Uterus (tissue), 4 donors: Measurements from ENCODE around the gene KLHDC10. TPM values are rescaled to one million over a fixed set of nuclear protein-coding genes. Genes with fewer than 3 reads are reported as not detected.

ENCODE experiments used
- DNase-seq, 2 donors: peaks; one replicate each; pipeline ENCODE4 v3.0.0-alpha.2; 2019 to 2020
- H3K27ac ChIP-seq, 2 donors: fragments of 200-600 bp; sonication (generic); 1 replicate in 1 of 2; 2 replicates in 1 of 2; pipeline ENCODE4 v1.5.1; 2016 to 2018
- H3K27me3 ChIP-seq, 2 donors: fragments of 200-600 bp; sonication (generic); one replicate each; pipeline ENCODE4 v1.5.1; 2018 to 2019; ENCODE audit warnings: control low read depth in 1 of 2
- H3K36me3 ChIP-seq, 2 donors: fragments of 200-600 bp; sonication (generic); one replicate each; pipeline ENCODE4 v1.5.1; 2019; ENCODE audit warnings: control low read depth in 1 of 2
- H3K4me1 ChIP-seq, 2 donors: fragments of 200-600 bp; sonication (generic); one replicate each; pipeline ENCODE4 v1.5.1; 2018 to 2019; ENCODE audit warnings: control low read depth in 1 of 2
- H3K4me3 ChIP-seq, 2 donors: fragments of 200-600 bp; sonication (generic); 1 replicate in 1 of 2; 2 replicates in 1 of 2; pipeline ENCODE4 v1.5.1; 2018 to 2019; ENCODE audit warnings: mild to moderate bottlenecking in 1 of 2
- H3K9me3 ChIP-seq, 2 donors: fragments of 200-600 bp; sonication (generic); one replicate each; pipeline ENCODE4 v1.5.1; 2019; ENCODE audit warnings: control low read depth in 1 of 2
- CTCF ChIP-seq, 4 experiments: fragments of 200-600 bp in 2 of 4; fragments of 450-650 bp in 2 of 4; sonication (generic) in 2 of 4; IDR thresholded peaks; one replicate each; pipeline ENCODE4 v1.5.1; 2016 to 2019; ENCODE audit warnings: antibody characterized with exemption in 4 of 4, mild to moderate bottlenecking in 2 of 4, moderate library complexity in 1 of 4
- POLR2A ChIP-seq, 2 donors: fragments of 450-650 bp; IDR thresholded peaks; one replicate each; pipeline ENCODE4 v1.6.1; 2016; ENCODE audit warnings: antibody characterized with exemption in 2 of 2, mild to moderate bottlenecking in 1 of 2, moderate library complexity in 1 of 2
- intact Hi-C: fragments of 100-400 bp; cut with DNase I; formaldehyde crosslinking; loops from one replicate; pipeline ENCODE4 v1.15.1; 2023; ENCODE audit warnings: low total_unique reads
- total RNA-seq, 4 donors: library from RNA; depleted of rRNA in 3 of 4; stranded (reverse); fragments of >200 nt in 3 of 4; gene quantifications; one replicate each; pipeline versions ENCODE4 v1.1.0 to v1.2.4, GENCODE V29; 2014 to 2023
- donor health status: DM: yes; HTN: yes; CAD: no.

KLHDC10 gene
- total RNA-seq, 4 donors from 2014 or later = 8.8 to 58.5 (median 26.5) TPM

GRCh38 chr7:130113887-130114286 is 43.6 kb downstream of the KLHDC10 start:
- TF ChIP-seq POLR2A (IDR thresholded peaks at IDR 0.05) (no peak), CTCF (IDR thresholded peaks at IDR 0.05) (no peak)
- intact Hi-C loops = no loop called here
- H3K9me3 ChIP-seq = no peaks in the 10 kb centered on the region
- no peaks in the 10 kb centered on the region for H3K27me3 ChIP-seq
- no peaks in the 10 kb centered on the region for H3K4me1 ChIP-seq
- no peak overlapping the region for H3K4me3 ChIP-seq
- DNase-seq = no peak
- no peaks in the 10 kb centered on the region for H3K36me3 ChIP-seq
- H3K27ac ChIP-seq = no peak overlapping the region

GRCh38 chr7:130114374-130114773 is 44.0 kb downstream of the KLHDC10 start:
- Histone ChIP-seq H3K27ac (no peak overlapping the region), H3K9me3 (no peaks in the 10 kb centered on the region), H3K4me3 (no peak overlapping the region), H3K4me1 (no peaks in the 10 kb centered on the region), H3K27me3 (no peaks in the 10 kb centered on the region), H3K36me3 (no peaks in the 10 kb centered on the region)
- TF ChIP-seq POLR2A (IDR thresholded peaks at IDR 0.05) (no peak), CTCF (IDR thresholded peaks at IDR 0.05) (no peak)
- DNase-seq = no peak
- intact Hi-C loops = no loop called here

- DNase-seq = no peak
- Histone ChIP-seq H3K36me3 (no peaks in the 10 kb centered on the region), H3K27me3 (no peaks in the 10 kb centered on the region), H3K9me3 (no peaks in the 10 kb centered on the region), H3K4me1 (no peaks in the 10 kb centered on the region), H3K4me3 (no peak overlapping the region), H3K27ac (no peak overlapping the region)
- intact Hi-C loops = no loop called here
- TF ChIP-seq POLR2A (IDR thresholded peaks at IDR 0.05) = no peak
- no peak for TF ChIP-seq CTCF (IDR thresholded peaks at IDR 0.05)
Observed at GRCh38 chr7:130114776-130115175, 44.4 kb downstream of the KLHDC10 start.

GRCh38 chr7:130118294-130118693 is 48.0 kb downstream of the KLHDC10 start:
- Histone ChIP-seq H3K27me3 (no peaks in the 10 kb centered on the region), H3K4me3 (no peak overlapping the region), H3K9me3 (no peaks in the 10 kb centered on the region), H3K36me3 (no peaks in the 10 kb centered on the region), H3K4me1 (no peaks in the 10 kb centered on the region), H3K27ac (no peak overlapping the region)
- intact Hi-C loops = no loop called here
- no peak for TF ChIP-seq POLR2A (IDR thresholded peaks at IDR 0.05)
- TF ChIP-seq CTCF (IDR thresholded peaks at IDR 0.05) = no peak
- DNase-seq = no peak

- intact Hi-C loops = no loop called here
- H3K27ac ChIP-seq = no peak overlapping the region
- no peaks in the 10 kb centered on the region for H3K9me3 ChIP-seq
- H3K4me3 ChIP-seq = no peak overlapping the region
- no peak for DNase-seq
- no peaks in the 10 kb centered on the region for H3K4me1 ChIP-seq
- no peak for TF ChIP-seq CTCF (IDR thresholded peaks at IDR 0.05)
- no peak for TF ChIP-seq POLR2A (IDR thresholded peaks at IDR 0.05)
- no peaks in the 10 kb centered on the region for H3K36me3 ChIP-seq
- H3K27me3 ChIP-seq = no peaks in the 10 kb centered on the region
Observed at GRCh38 chr7:130118801-130119200, 48.5 kb downstream of the KLHDC10 start.
